ENCODE results near the gene OLFM3. TPM values are rescaled to one million over a fixed set of nuclear protein-coding genes. Genes with fewer than 3 reads are reported as not detected.

OLFM3 gene
- total and polyA plus RNA-seq, 10 of the 15 experiments (the other 5 are each of a cell fraction or from before 2014, with no cell fraction given) = 0.09 to 0.33 TPM; not detected in 8

- TF ChIP-seq, protein P1, sequence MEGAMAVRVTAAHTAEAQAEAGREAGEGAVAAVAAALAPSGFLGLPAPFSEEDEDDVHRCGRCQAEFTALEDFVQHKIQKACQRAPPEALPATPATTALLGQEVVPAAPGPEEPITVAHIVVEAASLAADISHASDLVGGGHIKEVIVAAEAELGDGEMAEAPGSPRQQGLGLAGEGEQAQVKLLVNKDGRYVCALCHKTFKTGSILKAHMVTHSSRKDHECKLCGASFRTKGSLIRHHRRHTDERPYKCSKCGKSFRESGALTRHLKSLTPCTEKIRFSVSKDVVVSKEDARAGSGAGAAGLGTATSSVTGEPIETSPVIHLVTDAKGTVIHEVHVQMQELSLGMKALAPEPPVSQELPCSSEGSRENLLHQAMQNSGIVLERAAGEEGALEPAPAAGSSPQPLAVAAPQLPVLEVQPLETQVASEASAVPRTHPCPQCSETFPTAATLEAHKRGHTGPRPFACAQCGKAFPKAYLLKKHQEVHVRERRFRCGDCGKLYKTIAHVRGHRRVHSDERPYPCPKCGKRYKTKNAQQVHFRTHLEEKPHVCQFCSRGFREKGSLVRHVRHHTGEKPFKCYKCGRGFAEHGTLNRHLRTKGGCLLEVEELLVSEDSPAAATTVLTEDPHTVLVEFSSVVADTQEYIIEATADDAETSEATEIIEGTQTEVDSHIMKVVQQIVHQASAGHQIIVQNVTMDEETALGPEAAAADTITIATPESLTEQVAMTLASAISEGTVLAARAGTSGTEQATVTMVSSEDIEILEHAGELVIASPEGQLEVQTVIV (IDR thresholded peaks at IDR 0.05; ENCODE audit: borderline replicate concordance, partially characterized antibody) = no peak
- no peak for TF ChIP-seq FOXK2 (IDR thresholded peaks at IDR 0.05)
- no peak for TF ChIP-seq FOS (IDR thresholded peaks at IDR 0.05; ENCODE audit: borderline replicate concordance, extremely low read depth, insufficient read length)
These were observed 37.3 kb downstream of the OLFM3 start (continued) for GRCh38 chr1:101959456-101959855.

DNA sequence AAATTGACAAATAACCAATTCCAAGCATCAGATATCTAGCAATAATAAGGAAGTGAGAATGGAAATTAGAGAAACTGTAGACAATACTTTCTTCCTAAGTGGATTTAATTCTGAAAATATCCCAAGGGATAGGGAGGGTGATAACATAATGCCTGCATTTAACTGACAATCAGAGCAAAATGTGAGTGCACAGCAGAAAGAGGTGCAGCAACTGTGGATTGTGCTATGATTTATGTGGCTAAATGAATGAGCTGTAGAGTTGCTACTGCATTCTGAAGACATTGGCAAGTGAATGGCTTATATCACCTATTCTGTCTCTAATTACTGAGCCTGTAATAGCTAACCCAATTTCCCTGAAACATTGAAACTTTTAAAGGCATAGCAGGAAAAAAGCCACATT lies 39.0 kb downstream of the OLFM3 start:
- Histone ChIP-seq H3K36me3 (ENCODE audit: control insufficient read depth in 2 of 2, insufficient read depth in 2 of 2, low read length in 1 of 2) (no peaks in the 10 kb centered on the region), H3K9me3 (replicated peaks; ENCODE audit: control insufficient read depth, insufficient read depth, low read length) (no peaks in the 10 kb centered on the region), H4K20me1 (ENCODE audit: control insufficient read depth, insufficient read depth) (no peaks in the 10 kb centered on the region), H3K79me2 (ENCODE audit: control insufficient read depth, insufficient read depth, low read length) (no peaks in the 10 kb centered on the region), H3K27ac (ENCODE audit: control insufficient read depth, insufficient read depth) (no peak overlapping the region), H3K4me3 (no peak overlapping the region), H3K4me2 (ENCODE audit: control insufficient read depth, insufficient read depth) (no peak overlapping the region), H2AFZ (ENCODE audit: control insufficient read depth, low read depth, low read length) (no peak overlapping the region), H3K4me1 (ENCODE audit: control insufficient read depth, insufficient read depth, low read length) (no peaks in the 10 kb centered on the region), H3K9ac (ENCODE audit: control insufficient read depth, insufficient read depth, low read length) (no peak overlapping the region), H3K27me3 (replicated peaks in 1 of 2; ENCODE audit: control insufficient read depth in 2 of 2, insufficient read depth in 2 of 2, low read length in 1 of 2) (no peaks in the 10 kb centered on the region)
- BruUV-seq (replicated peaks) = no TSS peak
- intact Hi-C loops (cut with micrococcal nuclease; ENCODE audit: unreplicated experiment) = no loop called here
- no peak for TF ChIP-seq NR2C2 (IDR thresholded peaks at IDR 0.05; ENCODE audit: borderline replicate concordance, control insufficient read depth, insufficient read length, low read depth)
- no peak for TF ChIP-seq BACH1 (IDR thresholded peaks at IDR 0.05; ENCODE audit: borderline replicate concordance)
- no peak for TF ChIP-seq SP1 (IDR thresholded peaks at IDR 0.05; ENCODE audit: low read depth, low read length)
- no peak for TF ChIP-seq SIX5 (IDR thresholded peaks at IDR 0.05; ENCODE audit: low read depth, low read length, severe bottlenecking)
- TF ChIP-seq, protein P2, sequence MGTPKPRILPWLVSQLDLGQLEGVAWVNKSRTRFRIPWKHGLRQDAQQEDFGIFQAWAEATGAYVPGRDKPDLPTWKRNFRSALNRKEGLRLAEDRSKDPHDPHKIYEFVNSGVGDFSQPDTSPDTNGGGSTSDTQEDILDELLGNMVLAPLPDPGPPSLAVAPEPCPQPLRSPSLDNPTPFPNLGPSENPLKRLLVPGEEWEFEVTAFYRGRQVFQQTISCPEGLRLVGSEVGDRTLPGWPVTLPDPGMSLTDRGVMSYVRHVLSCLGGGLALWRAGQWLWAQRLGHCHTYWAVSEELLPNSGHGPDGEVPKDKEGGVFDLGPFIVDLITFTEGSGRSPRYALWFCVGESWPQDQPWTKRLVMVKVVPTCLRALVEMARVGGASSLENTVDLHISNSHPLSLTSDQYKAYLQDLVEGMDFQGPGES (IDR thresholded peaks at IDR 0.05) = no peak
- ChIA-PET RAD21 (ENCODE audit: unreplicated experiment) (no interaction called here), SMC1A (ENCODE audit: uncharacterized antibody, unreplicated experiment) (no interaction called here), CTCF (no interaction called here), POLR2A (interaction anchor here (0.6 kb wide), 1 partner anchor 719 kb away, joined by 3 read pairs; no protein-coding TSS in a partner anchor)
- ATAC-seq = no peak
- no peak for FAIRE-seq
- in situ Hi-C loops (cut with MboI) = no loop called here
- no peak for DNase-seq (ENCODE audit: low read depth, low spot score)

Data from GM12878 (cell line).